GM12875 (cell line): ENCODE results near the gene KCNK18.

Experiments used
- H3K4me3 ChIP-seq: one replicate; pipeline ENCODE4 v1.5.1; 2011; ENCODE audit warnings: low read depth, low read length, control low read depth
- CTCF ChIP-seq: IDR thresholded peaks from 2 replicates; pipeline ENCODE4 v1.5.1; 2011; ENCODE audit warnings: low read depth, mild to moderate bottlenecking, control low read depth, inconsistent platforms, low read length, moderate library complexity, borderline replicate concordance; ENCODE audit not compliant: insufficient read depth

Gene KCNK18

GRCh38 chr10:117197189-117197588 is at the start of gene KCNK18:
Gene KCNK18 (plus strand): TSS chr10:117197489. CDS start chr10:117197489, 0 bp downstream.
- TF ChIP-seq CTCF, result no peak
- no peak within 1 kb of the TSS for H3K4me3 ChIP-seq

GRCh38 chr10:117148284-117148683 is 49.0 kb upstream of the KCNK18 start:
- TF ChIP-seq CTCF, result no peak
- H3K4me3 ChIP-seq, result no peak overlapping the region

- TF ChIP-seq CTCF, result no peak
Observed at GRCh38 chr10:117152668-117153067, 44.6 kb upstream of the KCNK18 start.

GRCh38 chr10:117158297-117158696 is 39.0 kb upstream of the KCNK18 start:
- no peak for TF ChIP-seq CTCF

More at GRCh38 chr10:117152668-117153067, 44.6 kb upstream of the KCNK18 start:
- H3K4me3 ChIP-seq, result no peak overlapping the region

GRCh38 chr10:117159390-117159789 is 37.9 kb upstream of the KCNK18 start:
- no peak overlapping the region for H3K4me3 ChIP-seq
- TF ChIP-seq CTCF, result no peak

More at GRCh38 chr10:117158297-117158696, 39.0 kb upstream of the KCNK18 start:
- no peak overlapping the region for H3K4me3 ChIP-seq

GRCh38 chr10:117160567-117160966 is 36.7 kb upstream of the KCNK18 start:
- TF ChIP-seq CTCF, result no peak
- no peak overlapping the region for H3K4me3 ChIP-seq

GRCh38 chr10:117161386-117162033 is 35.8 kb upstream of the KCNK18 start:
- H3K4me3 ChIP-seq, result no peak overlapping the region
- TF ChIP-seq CTCF, result no peak
